ES-I3 (cell line): ENCODE data around the gene ARCN1.

Experiments used
- H3K36me3 ChIP-seq: 2 replicates; pipeline ENCODE4 v1.6.1; 2013; ENCODE audit warnings: mild to moderate bottlenecking, low read length, control low read depth, moderate library complexity; ENCODE audit not compliant: insufficient read depth
- H3K4me1 ChIP-seq: 2 replicates; pipeline ENCODE4 v1.6.1; 2013; ENCODE audit warnings: mild to moderate bottlenecking, control low read depth, low read length; ENCODE audit not compliant: insufficient read depth
- H3K9ac ChIP-seq: 2 replicates; pipeline ENCODE4 v1.6.1; 2013; ENCODE audit warnings: low read depth, mild to moderate bottlenecking, low read length, moderate library complexity
- H3K9me3 ChIP-seq: 2 replicates; pipeline ENCODE4 v1.6.1; 2013; ENCODE audit warnings: mild to moderate bottlenecking, low read length, moderate library complexity; ENCODE audit not compliant: control insufficient read depth, insufficient read depth

Gene ARCN1

DNA sequence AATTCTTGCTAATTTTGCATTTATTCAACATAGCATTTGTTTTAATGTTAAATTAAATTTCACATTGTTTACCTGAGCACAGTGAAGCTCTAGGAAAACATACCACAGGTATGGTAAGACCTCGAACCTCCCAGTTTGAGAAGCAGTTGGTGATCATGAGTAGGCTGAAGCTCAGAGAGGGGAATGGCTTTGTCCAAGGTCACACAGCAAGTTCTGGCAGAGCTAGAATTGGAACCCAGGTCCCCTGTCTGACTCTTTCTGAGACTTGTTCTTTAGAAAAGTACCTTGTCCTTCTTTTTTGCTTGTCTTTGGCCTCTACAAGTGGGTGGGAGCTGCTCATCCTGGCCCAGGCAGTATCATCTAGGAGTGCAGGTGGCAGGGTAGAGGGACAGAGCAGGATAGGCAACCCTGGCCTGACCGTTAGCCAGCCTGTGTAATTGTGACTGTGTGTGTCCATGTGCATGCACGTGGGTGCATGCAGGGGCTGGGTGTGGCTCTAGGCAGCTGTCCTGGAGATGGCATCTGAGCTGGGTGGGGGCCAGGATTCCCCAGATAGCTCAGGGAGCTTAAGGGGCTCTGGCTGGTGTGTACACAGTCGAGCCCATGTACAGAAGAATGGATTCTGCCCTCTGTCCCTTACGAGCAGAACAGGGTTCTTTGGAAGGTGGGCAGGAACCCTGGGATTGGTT, 56.8 kb downstream of the ARCN1 start:
- Histone ChIP-seq H3K9me3 (no peaks in the 10 kb centered on the region), H3K4me1 (peaks cover 9% of the 10 kb centered on the region), H3K9ac (no peak overlapping the region), H3K36me3 (no peaks in the 10 kb centered on the region; the same call in 1 of the 2 replicates)

DNA sequence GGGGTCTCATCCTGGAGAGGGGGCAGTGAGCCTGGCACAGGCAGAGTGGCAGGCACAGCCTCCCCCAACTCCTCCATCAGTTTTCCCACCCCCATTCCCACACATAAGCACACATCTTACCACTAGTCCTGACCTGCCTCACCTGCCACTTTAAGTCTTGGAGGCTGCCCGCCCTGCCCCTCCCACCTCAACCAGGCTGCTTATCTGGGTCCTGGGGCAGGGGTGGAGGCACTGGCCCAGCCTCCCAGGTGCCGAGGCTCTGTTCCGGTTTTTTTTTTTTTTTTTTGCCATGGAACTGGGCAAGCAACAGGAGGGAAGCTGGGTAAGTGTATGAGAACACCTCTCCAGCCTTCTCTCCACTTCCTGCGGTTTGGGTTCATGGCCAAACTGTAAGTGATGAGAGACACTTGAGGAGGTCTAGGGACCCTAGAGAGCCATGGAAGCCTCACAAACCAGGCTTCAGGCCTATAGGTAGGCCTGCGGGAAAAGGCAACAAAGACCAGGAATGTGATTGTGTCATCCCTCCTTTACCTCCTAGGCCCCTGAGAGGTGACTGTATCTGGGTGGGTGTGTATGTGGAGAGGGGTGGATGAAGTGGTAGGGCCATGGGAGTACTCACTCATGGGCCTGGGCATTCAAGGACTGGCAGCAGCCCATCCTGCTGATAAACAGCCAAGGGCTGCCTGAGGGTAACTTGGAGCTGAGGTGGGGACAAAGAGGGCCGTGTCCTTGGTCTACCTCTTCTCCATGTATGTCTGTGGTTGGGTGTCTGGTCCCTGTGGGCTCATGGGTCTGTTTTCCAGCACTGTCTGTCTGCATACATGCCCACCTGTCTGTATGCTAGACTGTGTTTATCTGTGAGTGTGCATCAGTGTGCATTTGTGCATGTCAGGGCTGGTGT, 57.8 kb downstream of the ARCN1 start:
- Histone ChIP-seq H3K36me3 (no peaks in the 10 kb centered on the region; the same call in 1 of the 2 replicates), H3K9me3 (no peaks in the 10 kb centered on the region), H3K4me1 (peaks cover 14% of the 10 kb centered on the region), H3K9ac (no peak overlapping the region)

DNA sequence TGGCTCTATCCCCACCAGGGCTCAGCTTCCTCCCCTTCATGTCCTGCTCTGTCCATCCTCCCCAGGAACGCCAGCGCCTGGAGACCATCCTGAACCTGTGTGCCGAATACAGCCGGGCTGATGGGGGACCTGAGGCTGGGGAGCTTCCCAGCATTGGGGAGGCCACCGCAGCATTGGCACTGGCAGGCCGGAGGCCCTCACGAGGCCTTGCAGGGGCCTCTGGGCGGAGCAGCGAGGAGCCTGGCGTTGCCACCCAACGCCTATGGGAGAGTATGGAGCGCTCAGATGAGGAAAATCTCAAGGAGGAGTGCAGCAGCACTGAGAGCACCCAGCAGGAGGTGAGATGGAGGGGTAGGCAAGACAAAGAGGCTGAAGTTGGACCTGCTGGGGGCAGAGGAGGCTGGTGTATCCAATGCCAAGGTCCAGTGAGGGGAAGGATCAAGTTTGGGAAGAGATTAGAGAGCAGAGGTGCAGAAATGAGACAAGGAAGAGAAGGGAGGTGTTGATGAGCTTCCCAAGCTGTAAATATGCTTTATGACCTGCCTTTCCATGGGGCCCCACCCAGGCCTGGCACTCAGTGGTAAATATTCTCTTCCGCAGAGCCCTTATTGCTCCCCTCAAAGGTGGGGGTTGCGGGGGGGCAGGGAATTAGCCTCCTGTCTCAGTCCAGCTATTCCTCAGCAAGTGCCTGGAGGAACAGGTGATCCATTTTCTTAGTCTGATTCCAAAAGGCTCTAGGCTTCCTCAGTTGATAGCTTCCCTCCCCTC, 59.1 kb downstream of the ARCN1 start:
- no peak overlapping the region for H3K9ac ChIP-seq
- H3K4me1 ChIP-seq = peaks cover 23% of the 10 kb centered on the region
- no peaks in the 10 kb centered on the region for H3K9me3 ChIP-seq
- H3K36me3 ChIP-seq = no peaks in the 10 kb centered on the region; the same call in 1 of the 2 replicates

DNA sequence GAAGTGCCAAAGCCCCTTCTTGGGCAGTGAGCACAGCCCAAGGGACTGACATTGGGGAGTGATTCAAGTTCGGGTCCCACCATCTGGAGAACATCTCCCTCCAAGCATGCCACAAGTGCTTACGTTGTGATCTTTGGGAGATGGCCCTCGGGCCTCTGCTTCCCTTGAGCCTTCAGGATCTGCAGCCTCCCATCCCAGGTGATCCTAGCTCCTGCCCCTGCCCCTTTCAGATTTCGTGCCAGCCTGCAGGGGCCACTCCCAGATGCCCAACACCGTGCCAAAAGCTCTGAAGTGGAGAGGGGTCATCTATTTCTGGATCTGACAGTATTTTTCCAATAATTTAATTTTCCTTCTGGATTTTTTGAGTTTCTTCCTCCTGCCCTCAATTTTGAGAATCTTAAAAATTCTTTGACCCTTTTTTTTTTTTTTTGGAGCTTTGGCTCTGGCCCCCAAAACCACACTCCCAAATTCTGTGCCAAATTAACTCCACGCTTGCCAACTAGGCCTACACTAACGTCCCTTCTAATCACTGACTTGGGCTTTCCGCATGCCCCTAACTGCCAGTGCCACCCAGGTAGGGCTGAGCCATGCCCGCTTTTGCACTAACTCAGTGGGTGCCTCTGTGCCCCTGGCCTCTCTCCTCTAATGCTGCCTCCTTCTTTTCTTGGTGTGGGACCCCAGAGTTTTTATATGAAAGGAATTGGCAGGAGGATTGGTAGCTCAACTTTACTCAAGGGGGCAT, 60.5 kb downstream of the ARCN1 start:
- Histone ChIP-seq H3K4me1 (peaks cover 23% of the 10 kb centered on the region), H3K9ac (no peak overlapping the region), H3K9me3 (no peaks in the 10 kb centered on the region), H3K36me3 (no peaks in the 10 kb centered on the region; the same call in 1 of the 2 replicates)

DNA sequence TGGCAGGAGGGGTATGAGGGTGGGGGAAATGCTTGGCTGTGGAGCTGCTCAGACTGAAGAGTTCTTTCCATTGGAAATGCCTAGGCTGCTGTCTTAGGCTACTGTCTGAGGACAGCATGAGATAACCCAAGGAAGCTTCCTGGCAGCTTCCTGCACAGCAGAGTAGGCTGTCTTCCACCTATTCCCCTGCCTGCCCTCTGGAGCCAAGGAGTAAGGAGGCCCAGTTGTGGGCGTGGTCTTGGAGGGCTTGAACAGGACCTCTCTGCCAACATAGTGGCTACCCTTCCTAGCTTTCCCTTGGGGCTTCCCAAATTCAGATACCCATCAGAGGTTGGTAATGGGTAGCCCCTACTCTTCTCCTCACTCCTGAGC, 61.1 kb downstream of the ARCN1 start:
- Histone ChIP-seq H3K4me1 (peaks cover 23% of the 10 kb centered on the region), H3K36me3 (no peaks in the 10 kb centered on the region; the same call in 1 of the 2 replicates), H3K9me3 (no peaks in the 10 kb centered on the region), H3K9ac (no peak overlapping the region)

- Histone ChIP-seq H3K36me3 (no peaks in the 10 kb centered on the region; the same call in 1 of the 2 replicates), H3K9ac (peak overlapping the region; percentile 47), H3K9me3 (no peaks in the 10 kb centered on the region), H3K4me1 (peaks cover 23% of the 10 kb centered on the region)
Observed at GRCh38 chr11:118633979-118634378, 61.8 kb downstream of the ARCN1 start.

- Histone ChIP-seq H3K36me3 (no peaks in the 10 kb centered on the region; the same call in 1 of the 2 replicates), H3K4me1 (peaks cover 23% of the 10 kb centered on the region), H3K9me3 (no peaks in the 10 kb centered on the region), H3K9ac (peak overlapping the region; percentile 47)
Observed at GRCh38 chr11:118634431-118635236, 62.4 kb downstream of the ARCN1 start.

- Histone ChIP-seq H3K9ac (peak overlapping the region; percentile 47), H3K4me1 (peaks cover 23% of the 10 kb centered on the region), H3K9me3 (no peaks in the 10 kb centered on the region), H3K36me3 (no peaks in the 10 kb centered on the region; the same call in 1 of the 2 replicates)
Observed at GRCh38 chr11:118635237-118635591, 63.0 kb downstream of the ARCN1 start.

DNA sequence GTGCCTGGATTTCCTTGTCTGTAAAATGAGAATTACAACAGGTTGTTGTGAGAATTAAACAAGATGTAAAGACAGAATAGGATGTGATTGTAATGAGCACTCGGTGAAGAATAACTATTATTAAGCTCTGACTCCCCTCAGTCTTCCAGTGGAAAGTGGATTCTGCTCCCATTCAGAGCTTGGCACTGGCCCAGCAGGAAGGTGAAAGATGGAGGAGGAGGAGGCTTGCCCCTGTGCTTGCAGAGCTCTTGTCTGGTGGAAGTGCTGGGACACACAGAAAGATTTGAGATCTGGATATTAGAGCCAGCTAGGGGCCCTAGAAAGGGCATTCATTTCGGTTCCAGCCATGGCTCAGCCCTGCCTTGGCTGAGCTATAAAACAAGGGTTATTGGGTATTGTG, 63.4 kb downstream of the ARCN1 start:
- Histone ChIP-seq H3K36me3 (no peaks in the 10 kb centered on the region; the same call in 1 of the 2 replicates), H3K9ac (peak overlapping the region; percentile 47)

DNA sequence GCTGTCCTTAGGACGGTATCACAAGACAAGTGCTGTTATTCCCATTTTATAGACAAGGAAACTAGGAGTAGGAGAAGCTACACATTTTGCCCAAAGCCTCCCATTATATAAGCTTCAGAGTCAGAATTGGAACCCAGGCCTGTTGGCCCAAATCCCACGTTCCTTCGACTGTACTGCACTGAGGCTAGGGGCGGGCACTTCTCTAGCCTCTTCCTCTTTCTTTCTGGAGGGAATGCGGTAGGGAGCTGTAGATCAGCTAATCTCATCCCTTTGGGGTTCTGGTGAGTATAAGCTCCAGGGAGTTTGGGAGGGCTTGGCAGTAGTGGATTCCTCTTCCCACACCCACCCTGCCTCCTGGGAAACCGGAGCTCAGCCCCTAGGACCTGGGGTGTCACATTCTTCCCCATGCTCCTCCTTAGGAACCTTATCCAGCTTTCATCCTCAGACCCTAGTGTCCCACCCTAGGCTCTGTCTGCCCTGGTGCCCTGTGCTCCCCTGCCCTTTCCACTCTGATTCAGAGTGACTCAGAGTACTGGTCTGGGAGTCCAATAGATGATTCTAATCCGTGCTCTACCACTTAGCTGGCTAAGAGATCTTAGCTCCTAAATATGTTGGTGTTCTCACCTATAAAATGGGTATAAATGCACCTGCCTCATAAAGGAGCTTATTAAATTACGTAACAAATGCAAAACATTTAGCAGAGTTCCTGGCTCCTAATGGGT, 64.5 kb downstream of the ARCN1 start:
- no peaks in the 10 kb centered on the region for H3K9me3 ChIP-seq
- no peaks in the 10 kb centered on the region; the same call in 1 of the 2 replicates for H3K36me3 ChIP-seq
- H3K9ac ChIP-seq = no peak overlapping the region
- peaks cover 23% of the 10 kb centered on the region for H3K4me1 ChIP-seq

More for the DNA sequence above, 63.4 kb downstream of the ARCN1 start:
- Histone ChIP-seq H3K9me3 (no peaks in the 10 kb centered on the region), H3K4me1 (peaks cover 23% of the 10 kb centered on the region)

GRCh38 chr11:118638726-118639125, 66.5 kb downstream of the ARCN1 start:
- Histone ChIP-seq H3K4me1 (peaks cover 17% of the 10 kb centered on the region), H3K36me3 (no peaks in the 10 kb centered on the region; the same call in 1 of the 2 replicates), H3K9ac (no peak overlapping the region), H3K9me3 (no peaks in the 10 kb centered on the region)

GRCh38 chr11:118639899-118640298, 67.7 kb downstream of the ARCN1 start:
- Histone ChIP-seq H3K9me3 (no peaks in the 10 kb centered on the region), H3K9ac (no peak overlapping the region), H3K36me3 (no peaks in the 10 kb centered on the region; the same call in 1 of the 2 replicates)

More at GRCh38 chr11:118639899-118640298, 67.7 kb downstream of the ARCN1 start:
- peaks cover 9% of the 10 kb centered on the region; the same call in 1 of the 2 replicates for H3K4me1 ChIP-seq
